HK-2 (cell line): Measurements from ENCODE around the gene RASAL1.

ENCODE experiments used
- DNase-seq: peaks from one replicate; pipeline ENCODE4 v3.0.0-alpha.2; 2018; ENCODE audit not compliant: unreplicated experiment

The RASAL1 gene

GRCh38 chr12:113058553-113058952, 77.0 kb downstream of the RASAL1 start:
- DNase-seq, result no peak

- DNase-seq, result no peak
Measured at GRCh38 chr12:113057565-113058485, 77.7 kb downstream of the RASAL1 start.

GRCh38 chr12:113056631-113057488, 78.7 kb downstream of the RASAL1 start, which contains the start of gene DTX1:
Gene DTX1 (plus strand): TSS chr12:113056730. CDS start chr12:113058193, 1,463 bp downstream.
- no peak for DNase-seq

DNA sequence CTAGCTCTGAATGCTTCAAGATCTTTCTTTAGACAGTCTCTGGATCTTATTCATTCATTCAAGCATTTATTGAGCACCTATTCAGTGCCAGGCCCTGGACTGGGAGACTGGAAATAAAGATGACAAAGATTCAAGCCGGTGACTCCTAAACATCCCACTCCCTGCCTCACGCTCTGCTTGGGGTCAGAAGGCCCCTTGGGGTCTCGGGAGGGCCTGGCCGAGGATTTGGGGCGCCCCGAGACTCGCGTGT, 79.3 kb downstream of the RASAL1 start:
- DNase-seq, result no peak

DNA sequence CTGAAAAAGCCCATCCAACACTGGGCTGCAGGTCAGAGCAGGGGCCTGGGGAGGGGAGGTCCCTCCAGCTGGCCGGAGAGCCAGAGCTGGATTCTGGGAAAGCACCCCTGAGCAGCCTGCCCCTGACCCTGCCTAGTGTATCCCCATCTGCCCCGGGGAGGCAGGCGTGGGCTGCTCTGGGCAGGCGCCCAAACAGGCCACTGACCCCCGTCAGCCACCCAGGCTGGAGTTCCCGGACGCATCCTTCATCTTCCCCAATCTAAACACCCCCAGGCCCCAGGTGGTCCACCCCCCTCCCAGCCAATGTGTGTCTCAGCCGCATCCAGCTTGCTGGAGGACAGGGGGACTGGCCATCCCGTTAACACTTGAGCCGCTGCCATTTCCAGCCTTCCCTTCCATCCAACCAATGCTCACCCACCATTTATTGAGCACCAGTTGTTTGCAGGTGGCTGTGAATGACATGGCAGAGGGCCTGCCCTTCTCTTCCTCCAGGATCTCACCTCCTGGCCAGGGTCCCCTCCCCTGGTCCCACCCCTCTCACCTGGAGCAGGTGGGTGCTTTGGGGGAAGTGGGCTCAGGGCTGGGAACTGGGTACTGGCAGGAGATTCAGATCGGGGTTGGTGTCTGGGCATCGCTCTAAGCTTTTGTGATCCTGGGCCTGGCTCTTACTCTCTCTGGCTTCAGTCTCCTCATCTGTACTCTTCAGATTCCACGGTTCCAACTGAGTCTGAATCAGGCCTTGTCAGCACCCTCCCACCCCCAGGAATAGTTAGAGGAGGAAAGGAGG, 79.8 kb downstream of the RASAL1 start:
- no peak for DNase-seq

GRCh38 chr12:113054948-113055486, 80.5 kb downstream of the RASAL1 start:
- no peak for DNase-seq

- no peak for DNase-seq
Measured at GRCh38 chr12:113052326-113052725, 83.2 kb downstream of the RASAL1 start.

GRCh38 chr12:113051759-113052158, 83.8 kb downstream of the RASAL1 start:
- no peak for DNase-seq

- DNase-seq, result no peak
Measured at GRCh38 chr12:113050795-113051194, 84.8 kb downstream of the RASAL1 start.

GRCh38 chr12:113049976-113050742, 85.4 kb downstream of the RASAL1 start:
- DNase-seq, result peak; percentile 70
